HG03521 (cell line): ENCODE measurements around the gene MAST2.

Experiments
- ATAC-seq: cut with Tn5 transposase; IDR thresholded peaks from one replicate; pipeline ENCODE4 v1.9.1; 2021; ENCODE audit warnings: mild to moderate bottlenecking, moderate library complexity; ENCODE audit not compliant: unreplicated experiment

Gene MAST2

DNA sequence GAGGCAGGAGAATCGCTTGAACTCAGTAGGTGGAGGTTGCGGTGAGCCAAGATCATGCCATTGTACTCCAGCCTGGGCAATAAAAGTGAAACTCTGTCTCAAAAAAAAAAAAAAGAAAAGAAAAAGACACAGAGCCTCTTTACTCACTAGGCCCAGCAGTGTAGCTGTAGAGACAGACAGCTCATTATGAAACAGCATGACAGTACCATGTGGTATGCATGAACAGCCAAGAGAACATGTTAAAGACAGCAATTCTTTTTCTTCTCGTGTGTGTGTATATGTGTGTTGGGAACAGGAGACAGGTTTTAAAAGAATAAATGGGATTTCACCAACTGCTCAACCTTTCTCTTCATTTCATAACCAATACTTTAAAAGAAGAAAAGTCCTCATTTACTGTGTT, 210.2 kb downstream of the MAST2 start:
- ATAC-seq = no peak

GRCh38 chr1:46017876-46018503, 214.6 kb downstream of the MAST2 start:
- ATAC-seq = no peak

DNA sequence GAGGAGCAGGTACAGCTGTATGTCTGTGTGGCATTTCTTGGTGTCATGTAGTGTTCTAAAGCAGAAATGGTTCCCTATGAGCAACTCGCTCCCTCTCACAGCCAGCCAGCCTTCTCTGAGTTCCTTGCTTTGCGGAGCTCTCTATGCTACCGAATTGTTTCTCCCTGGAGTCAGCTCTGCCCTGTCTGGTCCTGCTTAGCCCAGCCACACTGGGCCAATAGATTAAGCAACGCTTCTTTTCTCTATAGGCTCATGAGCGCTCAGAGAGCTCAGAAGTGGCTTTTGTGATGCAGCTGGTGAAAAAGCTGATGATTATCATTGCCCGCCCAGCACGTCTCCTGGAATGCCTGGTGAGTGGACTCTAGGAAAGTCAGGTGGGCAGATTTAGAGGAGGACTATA, 215.9 kb downstream of the MAST2 start:
- ATAC-seq = no peak

DNA sequence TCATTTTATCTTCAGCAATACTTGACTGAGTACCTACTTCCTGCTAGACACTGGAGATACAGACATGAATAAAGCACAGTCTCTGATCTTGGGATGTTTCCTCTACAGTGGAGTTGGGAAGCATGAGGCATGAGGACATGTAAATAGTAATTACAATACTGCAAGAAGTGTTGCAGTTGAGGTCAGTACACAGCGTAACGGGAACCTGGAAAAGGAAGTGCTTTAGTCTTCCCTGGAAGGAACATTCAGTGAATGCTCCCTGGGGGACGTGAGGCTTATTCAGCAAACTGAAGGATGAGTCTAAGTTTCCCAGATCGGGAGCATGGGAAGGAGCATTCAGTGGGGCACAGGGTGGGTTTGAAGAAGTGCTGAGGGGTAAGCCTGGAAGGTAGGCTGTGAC, 216.6 kb downstream of the MAST2 start:
- no peak for ATAC-seq

GRCh38 chr1:46021046-46021996, 217.9 kb downstream of the MAST2 start:
- no peak for ATAC-seq

GRCh38 chr1:46026531-46026930, 223.1 kb downstream of the MAST2 start:
- ATAC-seq = no peak

GRCh38 chr1:46027788-46028573, 224.6 kb downstream of the MAST2 start:
- no peak for ATAC-seq

DNA sequence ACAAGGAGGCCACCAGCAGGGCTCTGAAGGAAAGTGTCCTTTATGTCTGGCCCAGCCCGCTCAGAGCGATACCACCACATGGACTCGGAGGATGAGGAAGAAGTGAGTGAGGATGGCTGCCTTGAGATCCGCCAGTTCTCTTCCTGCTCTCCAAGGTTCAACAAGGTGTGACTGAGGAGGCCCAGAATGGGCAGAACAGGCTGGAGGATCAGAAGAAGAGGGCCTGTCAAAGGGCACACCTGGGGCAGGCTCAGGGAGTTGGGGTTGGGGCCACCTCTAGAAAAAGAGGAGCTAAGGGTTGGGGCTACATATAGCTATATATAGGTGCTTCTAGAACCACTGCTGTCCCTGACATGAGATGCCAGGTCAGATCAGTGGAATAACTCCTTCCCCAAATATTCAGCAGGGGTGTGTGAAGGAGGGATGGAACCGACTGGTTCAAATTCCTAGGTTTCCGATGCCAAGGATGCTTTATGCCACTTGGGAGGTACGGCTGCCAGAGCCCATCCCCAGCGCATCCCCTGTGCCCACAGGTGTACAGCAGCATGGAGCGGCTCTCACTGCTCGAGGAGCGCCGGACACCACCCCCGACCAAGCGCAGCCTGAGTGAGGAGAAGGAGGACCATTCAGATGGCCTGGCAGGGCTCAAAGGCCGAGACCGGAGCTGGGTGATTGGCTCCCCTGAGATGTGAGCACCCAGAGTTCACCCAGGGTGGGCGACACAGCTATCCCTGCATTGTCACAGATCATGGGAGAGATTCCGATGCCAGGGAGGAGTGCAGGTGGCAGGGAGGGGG, 226.9 kb downstream of the MAST2 start:
- no peak for ATAC-seq

DNA sequence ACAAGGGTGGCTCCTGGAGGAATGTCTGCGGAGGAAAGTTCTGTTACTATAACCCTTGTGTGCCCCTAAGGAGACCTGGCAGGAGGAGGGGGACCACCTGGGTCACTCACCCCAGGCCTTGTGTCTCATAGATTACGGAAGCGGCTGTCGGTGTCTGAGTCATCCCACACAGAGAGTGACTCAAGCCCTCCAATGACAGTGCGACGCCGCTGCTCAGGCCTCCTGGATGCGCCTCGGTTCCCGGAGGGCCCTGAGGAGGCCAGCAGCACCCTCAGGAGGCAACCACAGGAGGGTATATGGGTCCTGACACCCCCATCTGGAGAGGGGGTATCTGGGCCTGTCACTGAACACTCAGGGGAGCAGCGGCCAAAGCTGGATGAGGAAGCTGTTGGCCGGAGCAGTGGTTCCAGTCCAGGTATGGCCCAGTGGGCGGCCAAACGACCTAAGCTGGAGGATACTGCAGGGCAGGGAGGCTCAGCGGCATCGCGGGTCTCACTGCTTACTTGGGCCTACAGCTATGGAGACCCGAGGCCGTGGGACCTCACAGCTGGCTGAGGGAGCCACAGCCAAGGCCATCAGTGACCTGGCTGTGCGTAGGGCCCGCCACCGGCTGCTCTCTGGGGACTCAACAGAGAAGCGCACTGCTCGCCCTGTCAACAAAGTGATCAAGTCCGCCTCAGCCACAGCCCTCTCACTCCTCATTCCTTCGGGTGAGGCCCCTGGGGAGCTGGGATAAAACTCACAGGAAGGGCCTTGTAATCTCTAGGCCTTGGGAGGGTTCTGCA, 227.7 kb downstream of the MAST2 start:
- ATAC-seq = no peak

DNA sequence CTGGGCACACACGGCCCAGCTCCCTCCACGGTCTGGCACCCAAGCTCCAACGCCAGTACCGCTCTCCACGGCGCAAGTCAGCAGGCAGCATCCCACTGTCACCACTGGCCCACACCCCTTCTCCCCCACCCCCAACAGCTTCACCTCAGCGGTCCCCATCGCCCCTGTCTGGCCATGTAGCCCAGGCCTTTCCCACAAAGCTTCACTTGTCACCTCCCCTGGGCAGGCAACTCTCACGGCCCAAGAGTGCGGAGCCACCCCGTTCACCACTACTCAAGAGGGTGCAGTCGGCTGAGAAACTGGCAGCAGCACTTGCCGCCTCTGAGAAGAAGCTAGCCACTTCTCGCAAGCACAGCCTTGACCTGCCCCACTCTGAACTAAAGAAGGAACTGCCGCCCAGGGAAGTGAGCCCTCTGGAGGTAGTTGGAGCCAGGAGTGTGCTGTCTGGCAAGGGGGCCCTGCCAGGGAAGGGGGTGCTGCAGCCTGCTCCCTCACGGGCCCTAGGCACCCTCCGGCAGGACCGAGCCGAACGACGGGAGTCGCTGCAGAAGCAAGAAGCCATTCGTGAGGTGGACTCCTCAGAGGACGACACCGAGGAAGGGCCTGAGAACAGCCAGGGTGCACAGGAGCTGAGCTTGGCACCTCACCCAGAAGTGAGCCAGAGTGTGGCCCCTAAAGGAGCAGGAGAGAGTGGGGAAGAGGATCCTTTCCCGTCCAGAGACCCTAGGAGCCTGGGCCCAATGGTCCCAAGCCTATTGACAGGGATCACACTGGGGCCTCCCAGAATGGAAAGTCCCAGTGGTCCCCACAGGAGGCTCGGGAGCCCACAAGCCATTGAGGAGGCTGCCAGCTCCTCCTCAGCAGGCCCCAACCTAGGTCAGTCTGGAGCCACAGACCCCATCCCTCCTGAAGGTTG, 231.4 kb downstream of the MAST2 start:
- ATAC-seq = no peak

DNA sequence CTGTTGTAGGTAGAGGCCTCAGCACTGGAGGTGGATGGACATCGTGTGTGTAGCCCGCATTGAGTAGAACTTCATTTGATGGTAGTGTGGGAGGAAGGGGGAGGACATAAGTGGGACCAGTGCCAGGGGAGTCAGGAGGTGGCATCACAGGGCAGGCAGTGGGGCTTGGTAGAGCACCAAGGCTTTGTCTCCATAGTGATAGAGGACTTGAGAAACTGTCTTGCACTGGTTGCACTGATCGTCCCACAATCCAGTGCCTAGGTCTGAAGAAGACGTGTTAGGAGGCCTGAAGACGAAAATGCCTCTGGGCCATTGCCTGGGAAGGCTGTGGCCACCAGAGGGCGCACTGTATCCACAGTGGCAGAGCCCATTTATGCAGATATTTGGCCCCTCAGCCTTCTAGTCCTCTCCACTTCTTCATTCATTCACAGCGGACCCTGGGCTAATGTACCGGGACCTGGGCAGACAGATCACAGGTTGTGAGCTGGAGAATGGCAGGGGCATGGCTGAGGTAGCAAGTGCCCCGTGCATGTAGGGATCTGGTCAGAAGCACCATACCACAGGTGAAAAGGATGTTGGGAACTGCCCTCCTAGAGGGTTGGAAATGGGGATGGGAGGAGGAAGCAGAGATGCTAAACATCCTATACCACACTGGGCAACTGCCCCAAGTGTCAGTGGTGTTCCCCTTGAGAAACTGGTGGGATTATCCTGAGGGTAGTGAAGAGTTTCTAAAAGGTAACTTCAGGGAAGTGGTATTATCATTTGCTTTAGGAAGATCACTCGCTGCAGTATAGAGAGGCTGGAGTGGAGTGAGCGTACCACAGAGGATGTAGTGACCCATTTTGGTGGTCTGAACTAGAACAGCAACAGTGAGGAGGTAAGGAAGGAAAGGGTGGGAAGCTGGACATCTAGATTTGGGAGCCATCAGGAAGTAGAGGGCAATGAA, 233.8 kb downstream of the MAST2 start:
- no peak for ATAC-seq

DNA sequence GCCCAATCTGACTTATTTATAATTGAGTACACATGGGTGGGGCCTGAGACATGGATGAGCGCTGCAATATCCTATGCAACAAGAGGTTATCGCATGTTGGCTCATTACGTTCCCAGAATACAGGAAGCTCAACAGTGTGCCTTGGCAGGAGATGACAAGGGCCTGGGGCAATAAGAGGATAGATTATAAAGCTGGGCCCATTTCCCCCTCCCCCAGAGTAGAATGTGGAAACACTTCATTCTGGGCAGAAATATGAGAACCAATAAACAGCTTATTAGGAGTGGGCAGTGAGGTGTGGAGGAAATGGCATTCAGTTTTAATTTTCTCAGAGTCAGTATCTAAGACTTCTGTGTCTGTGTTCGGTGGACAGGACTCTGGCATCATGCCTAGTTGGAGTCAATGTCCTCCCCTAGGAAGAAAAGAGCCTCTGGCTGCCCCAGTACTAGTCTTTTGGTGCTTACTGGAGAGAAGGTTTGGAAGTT, 236.2 kb downstream of the MAST2 start:
- no peak for ATAC-seq

DNA sequence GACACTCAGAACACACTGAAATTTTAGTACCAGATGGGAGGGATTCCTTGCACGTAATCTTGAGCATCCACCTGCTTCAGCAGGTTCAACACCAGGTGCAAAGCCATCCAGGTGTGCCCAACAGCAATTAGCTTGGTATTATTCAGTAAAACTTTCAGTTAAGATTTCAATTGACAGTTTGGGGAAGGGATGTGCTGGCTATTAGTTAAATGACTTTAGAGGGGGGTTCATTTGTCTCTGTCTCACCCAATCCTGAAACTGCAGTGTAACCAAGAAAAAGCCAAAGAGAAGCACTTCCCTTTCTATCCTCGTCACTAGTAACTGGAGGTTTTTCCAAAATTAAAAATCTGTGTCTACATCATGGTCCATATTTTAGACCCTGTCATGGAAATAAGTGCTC, 238.1 kb downstream of the MAST2 start:
- no peak for ATAC-seq

- no peak for ATAC-seq
Measured at GRCh38 chr1:46041974-46042373, 238.6 kb downstream of the MAST2 start.

DNA sequence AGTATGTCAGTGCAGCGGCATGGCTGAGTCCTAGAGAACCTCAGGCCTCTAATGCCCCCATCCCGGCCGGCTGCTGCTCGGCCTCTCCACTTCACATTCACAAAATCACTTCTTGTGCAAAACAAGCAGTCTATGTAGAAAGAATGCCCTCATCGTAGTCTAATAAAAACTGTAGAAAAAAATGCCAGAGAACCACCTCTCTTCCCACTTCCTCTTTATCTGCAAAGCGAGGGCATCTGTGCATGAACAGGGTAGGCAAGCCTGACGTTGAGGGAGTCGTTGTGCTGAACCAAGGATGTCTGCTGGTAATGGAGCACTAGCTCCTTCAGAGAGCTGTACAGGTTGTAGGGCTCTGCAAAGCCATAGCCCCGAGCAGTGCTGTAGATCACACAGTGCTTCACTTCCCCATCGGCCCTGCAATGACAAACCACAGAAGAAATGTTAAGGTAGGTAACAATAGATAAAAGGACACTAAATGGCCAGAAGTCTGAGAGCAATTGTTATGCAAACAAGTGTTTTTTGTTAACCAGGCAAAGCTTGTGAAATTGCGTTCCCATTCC, 240.1 kb downstream of the MAST2 start:
- ATAC-seq = peak; percentile 71

GRCh38 chr1:46044116-46044515, 240.7 kb downstream of the MAST2 start:
- no peak for ATAC-seq

- ATAC-seq = no peak
Measured at GRCh38 chr1:46053734-46054133, 250.3 kb downstream of the MAST2 start.
